ENCODE results near the gene CCNG1. TPM values are rescaled to one million over a fixed set of nuclear protein-coding genes. Genes with fewer than 3 reads are reported as not detected.

Gene CCNG1
- total and polyA plus RNA-seq, 2 donors (not counting 1 experiment from before 2014, with no cell fraction given) = 210 to 449 TPM

DNA sequence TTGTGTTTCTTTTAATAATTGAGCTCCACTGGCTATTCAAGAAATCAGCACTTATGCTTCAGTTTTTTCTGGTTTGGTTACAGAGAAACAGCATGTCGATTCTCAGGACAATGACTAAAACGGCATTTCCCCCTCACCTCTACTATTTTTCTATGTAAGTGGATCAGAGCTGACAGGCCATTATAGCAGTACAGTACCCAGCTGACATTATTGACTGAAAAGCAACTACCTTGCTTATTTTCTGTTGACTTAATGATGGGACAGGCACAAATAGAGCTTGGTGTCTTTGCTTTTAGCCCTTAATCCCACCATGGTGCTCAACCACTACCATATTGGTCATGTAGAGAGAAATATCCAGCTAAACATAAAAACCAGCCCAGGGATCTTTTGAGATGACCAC is 35.4 kb upstream of the CCNG1 start:
- H2AFZ ChIP-seq (ENCODE audit: low read length) = no peak overlapping the region
- no peak overlapping the region for H3K27ac ChIP-seq (ENCODE audit: insufficient read depth, low read length)
- no peak overlapping the region for H3K4me2 ChIP-seq (ENCODE audit: extremely low read depth, insufficient read depth, low read length)
- H3K27me3 ChIP-seq (ENCODE audit: control insufficient read depth, insufficient read depth, low read length) = no peaks in the 10 kb centered on the region
- no peak for TF ChIP-seq EZH2 (IDR thresholded peaks at IDR 0.05; ENCODE audit: low read length, missing control alignments)
- TF ChIP-seq, protein P1, sequence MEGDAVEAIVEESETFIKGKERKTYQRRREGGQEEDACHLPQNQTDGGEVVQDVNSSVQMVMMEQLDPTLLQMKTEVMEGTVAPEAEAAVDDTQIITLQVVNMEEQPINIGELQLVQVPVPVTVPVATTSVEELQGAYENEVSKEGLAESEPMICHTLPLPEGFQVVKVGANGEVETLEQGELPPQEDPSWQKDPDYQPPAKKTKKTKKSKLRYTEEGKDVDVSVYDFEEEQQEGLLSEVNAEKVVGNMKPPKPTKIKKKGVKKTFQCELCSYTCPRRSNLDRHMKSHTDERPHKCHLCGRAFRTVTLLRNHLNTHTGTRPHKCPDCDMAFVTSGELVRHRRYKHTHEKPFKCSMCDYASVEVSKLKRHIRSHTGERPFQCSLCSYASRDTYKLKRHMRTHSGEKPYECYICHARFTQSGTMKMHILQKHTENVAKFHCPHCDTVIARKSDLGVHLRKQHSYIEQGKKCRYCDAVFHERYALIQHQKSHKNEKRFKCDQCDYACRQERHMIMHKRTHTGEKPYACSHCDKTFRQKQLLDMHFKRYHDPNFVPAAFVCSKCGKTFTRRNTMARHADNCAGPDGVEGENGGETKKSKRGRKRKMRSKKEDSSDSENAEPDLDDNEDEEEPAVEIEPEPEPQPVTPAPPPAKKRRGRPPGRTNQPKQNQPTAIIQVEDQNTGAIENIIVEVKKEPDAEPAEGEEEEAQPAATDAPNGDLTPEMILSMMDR (conservative IDR thresholded peaks at IDR 0.05 in 1 of 2, IDR thresholded peaks at IDR 0.05 in 1 of 2; ENCODE audit: low read depth in 1 of 2, low read length in 2 of 2) = no peak
- H3K4me3 ChIP-seq (replicated peaks in 1 of 4; ENCODE audit: control extremely low read depth in 1 of 4, insufficient read depth in 1 of 4, low read depth in 3 of 4, low read length in 4 of 4) = no peak overlapping the region
- H3K79me2 ChIP-seq (ENCODE audit: control insufficient read depth, insufficient read depth, low read length) = no peaks in the 10 kb centered on the region
- no peaks in the 10 kb centered on the region for H3K36me3 ChIP-seq (ENCODE audit: control insufficient read depth, insufficient read depth, low read length)
- H3K9me3 ChIP-seq (ENCODE audit: control insufficient read depth, insufficient read depth, low read depth, low read length) = no peaks in the 10 kb centered on the region
- H4K20me1 ChIP-seq (ENCODE audit: control insufficient read depth, extremely low read depth, insufficient read depth, low read length) = no peaks in the 10 kb centered on the region
- no peak for DNase-seq (ENCODE audit: low read depth in 2 of 2)
- H3K9ac ChIP-seq (ENCODE audit: insufficient read depth, low read length) = no peak overlapping the region
- H3K4me1 ChIP-seq (ENCODE audit: control insufficient read depth, extremely low read depth, insufficient read depth, low read length) = no peaks in the 10 kb centered on the region

DNA sequence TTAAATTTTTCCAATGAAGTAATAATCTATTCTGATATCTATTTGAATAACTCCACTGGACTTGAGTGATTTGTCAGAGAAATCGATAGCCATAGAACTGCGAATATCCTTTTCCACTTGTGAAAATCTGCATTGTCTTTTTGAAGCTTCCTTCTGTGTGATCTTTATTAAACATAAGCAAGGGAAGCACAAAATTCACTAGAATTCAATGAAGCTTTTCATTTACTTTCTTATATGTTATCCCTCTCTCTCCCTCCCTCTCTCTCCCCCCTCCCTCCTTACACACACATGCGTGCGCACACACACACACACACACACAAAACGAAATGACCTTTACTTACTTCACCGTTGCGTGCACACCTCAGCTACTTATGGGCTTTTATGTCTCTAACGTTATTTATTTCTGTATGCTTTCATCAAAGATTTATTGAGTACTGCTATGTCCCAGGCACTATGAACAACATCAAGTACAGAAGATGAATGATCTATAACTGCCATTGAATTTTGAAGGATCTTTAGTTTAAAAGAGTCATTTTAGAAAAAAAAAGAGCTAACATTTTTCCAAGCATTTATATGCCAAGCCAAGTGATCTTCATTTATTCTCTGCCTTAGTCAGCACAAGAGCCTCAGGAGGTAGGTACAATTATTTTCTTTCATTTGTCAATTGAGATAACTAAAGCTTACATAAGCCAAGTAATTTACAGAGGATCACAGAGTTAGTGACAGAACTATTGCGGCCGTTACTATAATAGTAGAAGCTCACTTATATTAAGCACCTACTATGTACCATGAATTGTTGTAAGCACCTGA is 32.8 kb upstream of the CCNG1 start:
- Histone ChIP-seq H3K27ac (ENCODE audit: insufficient read depth, low read length) (no peak overlapping the region), H4K20me1 (ENCODE audit: control insufficient read depth, extremely low read depth, insufficient read depth, low read length) (no peaks in the 10 kb centered on the region), H3K4me3 (replicated peaks in 1 of 4; ENCODE audit: control extremely low read depth in 1 of 4, insufficient read depth in 1 of 4, low read depth in 3 of 4, low read length in 4 of 4) (no peak overlapping the region), H2AFZ (ENCODE audit: low read length) (no peak overlapping the region), H3K4me1 (ENCODE audit: control insufficient read depth, extremely low read depth, insufficient read depth, low read length) (no peaks in the 10 kb centered on the region), H3K9me3 (ENCODE audit: control insufficient read depth, insufficient read depth, low read depth, low read length) (no peaks in the 10 kb centered on the region), H3K36me3 (ENCODE audit: control insufficient read depth, insufficient read depth, low read length) (no peaks in the 10 kb centered on the region), H3K79me2 (ENCODE audit: control insufficient read depth, insufficient read depth, low read length) (no peaks in the 10 kb centered on the region), H3K9ac (ENCODE audit: insufficient read depth, low read length) (no peak overlapping the region), H3K4me2 (ENCODE audit: extremely low read depth, insufficient read depth, low read length) (no peak overlapping the region), H3K27me3 (ENCODE audit: control insufficient read depth, insufficient read depth, low read length) (no peaks in the 10 kb centered on the region)
- TF ChIP-seq, protein P1 (conservative IDR thresholded peaks at IDR 0.05 in 1 of 2, IDR thresholded peaks at IDR 0.05 in 1 of 2; ENCODE audit: low read depth in 1 of 2, low read length in 2 of 2) = no peak
- no peak for TF ChIP-seq EZH2 (IDR thresholded peaks at IDR 0.05; ENCODE audit: low read length, missing control alignments)
- no peak for DNase-seq (ENCODE audit: low read depth in 2 of 2)

DNA sequence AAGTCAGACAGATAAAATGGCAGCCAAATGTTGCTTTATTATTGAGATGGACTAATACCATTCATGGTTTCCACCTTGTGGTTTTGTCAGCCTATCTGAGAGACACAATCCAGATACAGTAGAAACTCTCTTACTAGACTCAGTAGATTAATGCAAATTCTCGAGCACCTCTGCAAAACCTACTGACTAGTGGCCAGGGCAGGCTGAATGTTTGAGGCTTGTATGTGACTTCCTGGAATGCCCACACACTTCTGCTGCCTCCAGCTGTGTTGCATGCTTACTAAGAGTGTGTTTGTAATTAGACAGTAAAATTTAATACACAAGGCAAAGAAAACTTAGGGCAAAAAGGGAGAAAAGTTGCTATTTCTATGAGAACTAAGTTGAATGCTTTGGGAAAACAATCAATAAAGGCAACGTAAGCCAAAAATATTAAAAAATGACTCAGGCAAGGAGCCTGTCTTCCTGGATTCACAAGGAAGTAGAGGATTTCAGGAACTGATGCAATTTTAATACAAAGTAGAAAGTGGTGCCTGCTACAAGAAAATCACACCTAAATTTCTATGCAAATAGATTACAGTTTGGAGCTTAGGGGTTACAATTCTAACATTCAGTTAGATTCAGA is 30.2 kb upstream of the CCNG1 start:
- no peaks in the 10 kb centered on the region for H3K36me3 ChIP-seq (ENCODE audit: control insufficient read depth, insufficient read depth, low read length)
- no peaks in the 10 kb centered on the region for H3K9me3 ChIP-seq (ENCODE audit: control insufficient read depth, insufficient read depth, low read depth, low read length)
- H3K79me2 ChIP-seq (ENCODE audit: control insufficient read depth, insufficient read depth, low read length) = no peaks in the 10 kb centered on the region
- H2AFZ ChIP-seq (ENCODE audit: low read length) = no peak overlapping the region
- no peak overlapping the region for H3K4me2 ChIP-seq (ENCODE audit: extremely low read depth, insufficient read depth, low read length)
- no peaks in the 10 kb centered on the region for H3K4me1 ChIP-seq (ENCODE audit: control insufficient read depth, extremely low read depth, insufficient read depth, low read length)
- DNase-seq (ENCODE audit: low read depth in 2 of 2) = peak; percentile 10 to 73
- no peak overlapping the region for H3K27ac ChIP-seq (ENCODE audit: insufficient read depth, low read length)
- no peak overlapping the region for H3K4me3 ChIP-seq (replicated peaks in 1 of 4; ENCODE audit: control extremely low read depth in 1 of 4, insufficient read depth in 1 of 4, low read depth in 3 of 4, low read length in 4 of 4)
- no peaks in the 10 kb centered on the region for H3K27me3 ChIP-seq (ENCODE audit: control insufficient read depth, insufficient read depth, low read length)
- TF ChIP-seq EZH2 (IDR thresholded peaks at IDR 0.05; ENCODE audit: low read length, missing control alignments) = no peak
- TF ChIP-seq, protein P1 (conservative IDR thresholded peaks at IDR 0.05 in 1 of 2, IDR thresholded peaks at IDR 0.05 in 1 of 2; ENCODE audit: low read depth in 1 of 2, low read length in 2 of 2) = no peak
- H4K20me1 ChIP-seq (ENCODE audit: control insufficient read depth, extremely low read depth, insufficient read depth, low read length) = no peaks in the 10 kb centered on the region
- no peak overlapping the region for H3K9ac ChIP-seq (ENCODE audit: insufficient read depth, low read length)

All from fibroblast of lung (primary cell).